Peyer's patch (tissue), 4 donors: ENCODE measurements around the gene TTYH2.

Experiments used
- CTCF ChIP-seq, 6 experiments: fragments of 450-650 bp in 4 of 6; fragments of 200-600 bp in 2 of 6; sonication (generic) in 1 of 6; IDR thresholded peaks; one replicate each; pipeline ENCODE4 v1.5.1; 2017 to 2019; ENCODE audit warnings: antibody characterized with exemption in 6 of 6, mild to moderate bottlenecking in 3 of 6, moderate library complexity in 1 of 6
- POLR2A ChIP-seq, 2 donors: fragments of 450-650 bp; IDR thresholded peaks; one replicate each; pipeline ENCODE4 v1.5.1; 2017; ENCODE audit warnings: antibody characterized with exemption in 2 of 2, mild to moderate bottlenecking in 2 of 2, moderate library complexity in 2 of 2

DNA sequence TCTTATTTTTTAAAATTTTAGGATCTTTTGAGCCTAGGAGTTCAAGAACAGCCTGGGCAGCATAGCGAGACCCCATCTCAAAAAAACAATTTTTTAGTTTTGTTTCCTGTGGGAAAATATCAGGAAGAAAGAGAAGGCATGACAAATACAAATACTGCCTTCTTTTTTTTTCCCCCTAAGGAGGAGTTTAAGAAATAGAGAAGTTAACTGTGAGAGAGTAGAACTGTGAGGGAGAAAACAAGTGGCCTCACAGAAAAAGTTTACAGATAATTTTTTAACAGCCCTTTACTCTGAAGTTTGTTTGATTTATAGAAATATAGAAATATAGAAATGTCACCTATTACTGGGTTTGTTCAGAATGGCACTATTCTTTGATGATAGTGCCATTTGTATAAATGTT lies 21.1 kb downstream of the TTYH2 start:
- TF ChIP-seq POLR2A (IDR thresholded peaks at IDR 0.05) (no peak), CTCF (IDR thresholded peaks at IDR 0.05) (no peak)
